GM10248 (cell line): ENCODE data around the gene ATXN7L3.

Experiments used
- CTCF ChIA-PET: fragments of 300-600 bp; sonication (Branson Sonifier 250); formaldehyde crosslinking; extraction: SDS; loops from one replicate; lab custom pipeline; 2021; ENCODE audit warnings: antibody characterized with exemption; lab: Yijun Ruan, JAX
- POLR2A ChIA-PET: fragments of 350-650 bp; sonication (Branson Sonifier 250); formaldehyde crosslinking; extraction: SDS; loops from one replicate; lab custom pipeline; 2020; ENCODE audit warnings: antibody characterized with exemption; lab: Yijun Ruan, JAX
- DNase-seq: peaks from one replicate; pipeline ENCODE4 v3.0.0; 2012; ENCODE audit errors: extremely low spot score
- CTCF ChIP-seq: IDR thresholded peaks from 2 replicates; pipeline ENCODE4 v1.5.1; 2012; ENCODE audit warnings: mild to moderate bottlenecking, low read depth; ENCODE audit errors: extremely low read depth, missing control alignments, control extremely low read depth

ATXN7L3 gene

GRCh38 chr17:44184212-44184810, 15.4 kb downstream of the ATXN7L3 start:
- DNase-seq = no peak
- CTCF ChIA-PET = interaction anchor here (1.1 to 4.6 kb wide), 6 partner anchors 14 to 245 kb away, joined by 3 to 47 read pairs (median 4); partner anchors contain the start of genes ASB16 and FAM171A2
- POLR2A ChIA-PET = interaction anchor here (0.6 kb wide), 1 partner anchor 8 kb away, joined by 3 read pairs; no protein-coding TSS in a partner anchor
- TF ChIP-seq CTCF = no peak

- CTCF ChIA-PET = interaction anchor here (2.0 to 4.6 kb wide), 2 partner anchors 13 to 27 kb away, joined by 4 to 47 read pairs; partner anchors contain the start of gene ASB16
- no peak for TF ChIP-seq CTCF
- no peak for DNase-seq
- POLR2A ChIA-PET = interaction anchor here (0.5 kb wide), 1 partner anchor 128 kb away, joined by 3 read pairs; no protein-coding TSS in a partner anchor
Measured at GRCh38 chr17:44183024-44183423, 16.7 kb downstream of the ATXN7L3 start.

GRCh38 chr17:44178133-44178532, 21.6 kb downstream of the ATXN7L3 start:
- DNase-seq = no peak
- POLR2A ChIA-PET = no interaction called here
- CTCF ChIA-PET = no interaction called here

GRCh38 chr17:44177640-44178039, 22.0 kb downstream of the ATXN7L3 start:
- no peak for TF ChIP-seq CTCF
- no peak for DNase-seq
- ChIA-PET POLR2A (no interaction called here), CTCF (no interaction called here)

More at GRCh38 chr17:44178133-44178532, 21.6 kb downstream of the ATXN7L3 start:
- TF ChIP-seq CTCF = no peak

- POLR2A ChIA-PET = interaction anchor here (0.5 kb wide), 1 partner anchor 56 kb away, joined by 5 read pairs; no protein-coding TSS in a partner anchor
- DNase-seq = no peak
- TF ChIP-seq CTCF = no peak
Measured at GRCh38 chr17:44176671-44177501, 22.8 kb downstream of the ATXN7L3 start.

GRCh38 chr17:44176257-44176656, 23.4 kb downstream of the ATXN7L3 start:
- TF ChIP-seq CTCF = no peak
- ChIA-PET CTCF (interaction anchor here (0.9 to 1.5 kb wide), 3 partner anchors 8 to 33 kb away, joined by 3 to 4 read pairs (median 3); no protein-coding TSS in a partner anchor), POLR2A (interaction anchor here (0.5 to 0.6 kb wide), 2 partner anchors 8 to 56 kb away, joined by 3 to 5 read pairs; no protein-coding TSS in a partner anchor)
- no peak for DNase-seq

More at GRCh38 chr17:44176671-44177501, 22.8 kb downstream of the ATXN7L3 start:
- CTCF ChIA-PET = interaction anchor here (0.9 to 1.5 kb wide), 3 partner anchors 9 to 33 kb away, joined by 3 to 4 read pairs (median 3); no protein-coding TSS in a partner anchor
